ENCODE results near the gene EIF6.

The EIF6 gene

DNA sequence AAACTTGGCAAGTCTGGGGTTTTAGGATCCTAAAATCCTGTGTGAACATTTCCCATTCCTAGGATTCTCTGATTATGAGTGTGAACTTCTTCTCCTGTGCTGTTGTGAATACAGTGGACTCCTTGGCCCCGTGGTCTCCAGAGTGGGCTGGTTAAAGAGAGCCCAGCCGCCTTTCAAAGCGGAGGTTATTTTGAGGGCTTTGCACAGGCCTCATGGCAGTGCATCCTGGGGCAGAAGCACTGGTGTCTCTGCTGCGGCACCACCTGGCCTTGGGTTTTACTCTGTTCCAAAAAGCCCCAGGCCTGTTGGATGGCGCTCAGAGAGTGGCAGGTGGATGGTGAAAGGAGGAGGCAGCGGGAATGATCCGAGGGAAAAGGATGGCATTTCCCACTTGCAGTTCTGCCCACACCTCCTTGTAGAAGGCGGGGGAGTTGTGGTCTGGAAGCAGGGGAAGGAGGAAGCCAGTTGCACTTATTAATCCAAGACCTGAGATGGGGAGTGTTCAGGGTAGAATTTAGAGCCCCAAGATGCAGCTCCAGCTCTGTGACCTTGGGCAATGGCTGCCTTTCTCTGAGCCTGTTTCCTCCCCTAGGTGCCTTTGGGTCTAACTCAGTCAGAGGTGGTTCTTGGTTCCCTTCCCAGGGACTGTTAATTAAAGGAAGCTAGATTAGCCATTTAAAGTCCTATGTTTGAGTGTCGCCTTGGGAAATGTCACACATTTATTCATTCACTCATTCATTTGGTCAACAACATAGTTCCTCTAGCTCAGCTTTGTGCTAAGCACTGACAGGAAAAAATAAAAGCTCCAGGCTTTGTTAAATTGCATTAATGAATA is 35.7 kb downstream of the EIF6 start:
- H3K4me3 ChIP-seq (ENCODE audit: low read depth, low read length), result no peak overlapping the region
- TF ChIP-seq, protein P1, sequence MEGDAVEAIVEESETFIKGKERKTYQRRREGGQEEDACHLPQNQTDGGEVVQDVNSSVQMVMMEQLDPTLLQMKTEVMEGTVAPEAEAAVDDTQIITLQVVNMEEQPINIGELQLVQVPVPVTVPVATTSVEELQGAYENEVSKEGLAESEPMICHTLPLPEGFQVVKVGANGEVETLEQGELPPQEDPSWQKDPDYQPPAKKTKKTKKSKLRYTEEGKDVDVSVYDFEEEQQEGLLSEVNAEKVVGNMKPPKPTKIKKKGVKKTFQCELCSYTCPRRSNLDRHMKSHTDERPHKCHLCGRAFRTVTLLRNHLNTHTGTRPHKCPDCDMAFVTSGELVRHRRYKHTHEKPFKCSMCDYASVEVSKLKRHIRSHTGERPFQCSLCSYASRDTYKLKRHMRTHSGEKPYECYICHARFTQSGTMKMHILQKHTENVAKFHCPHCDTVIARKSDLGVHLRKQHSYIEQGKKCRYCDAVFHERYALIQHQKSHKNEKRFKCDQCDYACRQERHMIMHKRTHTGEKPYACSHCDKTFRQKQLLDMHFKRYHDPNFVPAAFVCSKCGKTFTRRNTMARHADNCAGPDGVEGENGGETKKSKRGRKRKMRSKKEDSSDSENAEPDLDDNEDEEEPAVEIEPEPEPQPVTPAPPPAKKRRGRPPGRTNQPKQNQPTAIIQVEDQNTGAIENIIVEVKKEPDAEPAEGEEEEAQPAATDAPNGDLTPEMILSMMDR (IDR thresholded peaks at IDR 0.05; ENCODE audit: low read depth, low read length), result no peak

DNA sequence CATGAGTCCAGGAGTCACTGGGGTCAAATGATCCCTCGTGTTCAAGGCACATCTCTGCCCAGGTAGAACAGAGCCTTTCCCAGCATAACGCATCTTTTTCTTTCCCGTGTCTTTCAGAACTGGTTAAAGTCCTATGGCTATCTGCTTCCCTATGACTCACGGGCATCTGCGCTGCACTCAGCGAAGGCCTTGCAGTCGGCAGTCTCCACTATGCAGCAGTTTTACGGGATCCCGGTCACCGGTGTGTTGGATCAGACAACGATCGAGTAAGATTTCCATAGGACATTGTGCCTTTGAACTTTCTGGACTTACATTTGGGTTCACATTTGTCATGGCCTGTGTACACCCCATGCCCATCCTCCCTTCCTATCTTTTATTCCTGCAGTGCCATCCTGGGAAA is 37.8 kb downstream of the EIF6 start:
- TF ChIP-seq, protein P1 (IDR thresholded peaks at IDR 0.05; ENCODE audit: low read depth, low read length), result no peak
- no peak overlapping the region for H3K4me3 ChIP-seq (ENCODE audit: low read depth, low read length)

DNA sequence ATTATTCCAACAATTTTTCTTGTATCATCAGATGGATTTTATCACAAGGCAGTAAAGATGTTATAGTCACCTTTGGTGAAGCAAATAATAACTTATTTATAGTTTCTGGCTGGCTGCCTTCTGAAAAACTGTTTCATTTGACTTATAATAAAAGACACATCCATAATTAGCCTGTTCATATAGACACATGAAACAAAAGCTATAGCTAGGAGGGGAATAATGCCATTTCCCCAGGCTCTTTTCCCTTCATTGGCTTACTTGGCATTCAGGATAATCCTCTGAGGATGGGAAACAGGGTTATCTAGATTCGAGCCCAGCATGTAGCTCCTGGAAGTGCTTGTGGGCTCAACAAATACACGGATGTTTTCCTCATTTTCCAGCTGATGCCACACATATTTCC is 40.6 kb downstream of the EIF6 start:
- H3K4me3 ChIP-seq (ENCODE audit: low read depth, low read length), result no peak overlapping the region
- TF ChIP-seq, protein P1 (IDR thresholded peaks at IDR 0.05; ENCODE audit: low read depth, low read length), result no peak

DNA sequence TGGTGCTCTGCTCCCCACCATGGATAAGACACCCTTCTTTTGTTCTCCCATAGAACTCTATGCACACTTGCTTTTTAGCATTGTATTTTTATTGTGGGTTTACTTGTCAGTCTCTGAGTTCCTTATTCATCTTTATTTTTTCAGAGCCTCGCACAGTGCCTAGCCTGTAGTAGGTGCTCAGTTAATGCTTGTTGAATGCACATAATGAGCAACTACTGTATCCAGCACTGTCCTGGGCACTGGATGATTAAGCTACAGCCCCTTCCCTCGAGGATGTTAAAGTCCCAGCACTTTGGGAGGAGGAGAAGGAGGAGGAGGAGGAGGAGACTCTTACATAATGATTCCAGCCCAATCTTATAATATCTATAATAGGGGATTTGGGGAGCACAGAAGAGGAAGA is 41.3 kb downstream of the EIF6 start:
- H3K4me3 ChIP-seq (ENCODE audit: low read depth, low read length), result no peak overlapping the region
- TF ChIP-seq, protein P1 (IDR thresholded peaks at IDR 0.05; ENCODE audit: low read depth, low read length), result no peak

DNA sequence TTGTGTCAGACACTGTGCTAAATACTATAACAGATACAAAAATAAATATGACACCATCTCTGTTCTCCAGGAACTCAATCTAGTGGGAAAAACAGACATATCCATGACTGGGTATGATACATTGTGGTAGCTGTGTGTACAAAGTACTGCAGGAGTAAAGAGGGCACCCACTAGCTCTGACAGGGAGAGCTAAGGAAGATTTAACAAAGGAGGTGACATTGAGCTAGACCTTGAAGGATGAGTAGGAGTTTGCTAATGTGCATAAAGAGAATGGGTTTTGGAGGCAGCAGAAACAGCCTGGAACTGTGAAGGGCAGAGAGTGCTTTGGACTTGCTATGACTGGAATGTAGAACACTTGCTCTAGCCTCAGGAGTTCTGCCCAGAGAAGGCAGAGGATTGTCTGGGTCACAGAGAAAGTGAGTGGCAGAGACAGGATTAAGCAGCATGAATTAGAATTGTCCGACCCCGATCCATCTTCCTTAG is 43.7 kb downstream of the EIF6 start:
- H3K4me3 ChIP-seq (ENCODE audit: low read depth, low read length), result no peak overlapping the region
- TF ChIP-seq, protein P1 (IDR thresholded peaks at IDR 0.05; ENCODE audit: low read depth, low read length), result no peak

DNA sequence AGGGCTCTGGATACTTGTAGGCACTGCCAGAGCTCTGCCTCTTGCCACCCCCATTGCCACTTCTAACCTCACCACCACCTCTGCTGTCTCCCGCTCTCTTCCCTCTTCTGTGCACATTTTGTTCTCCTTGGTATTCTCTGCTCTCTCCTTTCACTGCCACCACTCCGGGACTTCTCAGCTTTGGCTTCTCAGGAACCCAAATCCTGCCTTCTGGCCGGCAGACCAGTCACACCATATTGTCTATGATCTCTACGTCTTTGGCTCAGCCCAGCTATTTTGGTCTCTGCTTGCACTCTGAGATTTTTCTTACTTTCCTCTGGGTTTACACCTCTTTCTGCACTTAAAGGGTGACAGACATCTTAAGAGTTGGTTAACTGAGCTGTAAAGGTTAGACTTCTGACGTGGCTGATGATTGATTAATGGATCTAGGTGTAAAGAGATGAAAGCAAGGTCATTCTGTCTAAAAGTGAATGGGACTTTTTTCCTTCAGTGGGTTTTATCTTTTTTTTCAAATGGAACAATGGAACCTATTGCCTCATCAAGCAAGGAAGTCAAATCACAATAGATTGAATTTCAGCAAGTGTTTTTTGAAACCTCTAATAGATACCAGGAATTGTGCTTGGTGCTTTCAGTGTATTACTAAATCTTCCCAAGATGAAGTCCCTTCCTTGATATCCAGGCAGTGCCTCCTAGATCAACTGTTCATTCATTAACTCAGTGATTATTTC is 44.3 kb downstream of the EIF6 start:
- TF ChIP-seq, protein P1 (IDR thresholded peaks at IDR 0.05; ENCODE audit: low read depth, low read length), result no peak
- no peak overlapping the region for H3K4me3 ChIP-seq (ENCODE audit: low read depth, low read length)

DNA sequence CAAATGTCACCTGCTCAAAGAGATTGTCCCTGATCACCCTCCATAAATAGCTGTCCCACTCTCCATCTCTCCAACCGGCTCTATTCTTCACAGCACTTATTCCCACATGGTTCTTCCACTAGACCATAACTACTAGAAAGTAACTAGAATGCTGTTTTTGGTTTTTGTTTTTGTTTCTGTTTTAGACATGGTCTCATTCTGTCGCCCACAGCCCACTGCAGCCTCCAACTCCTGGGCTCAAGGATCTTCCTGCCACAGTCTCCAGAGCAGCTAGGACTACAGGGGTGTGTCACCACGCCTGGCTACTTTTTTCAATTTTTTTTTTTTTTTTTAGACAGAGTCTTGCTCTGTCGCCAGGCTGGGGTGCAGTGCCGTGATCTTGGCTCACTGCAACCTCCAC is 45.8 kb downstream of the EIF6 start:
- TF ChIP-seq, protein P1 (IDR thresholded peaks at IDR 0.05; ENCODE audit: low read depth, low read length), result no peak

More for the DNA sequence above, 45.8 kb downstream of the EIF6 start:
- H3K4me3 ChIP-seq (ENCODE audit: low read depth, low read length), result no peak overlapping the region

Measured in WI38 (cell line).